ENCODE results near the gene MLLT3.

- TF ChIP-seq CTCF (IDR thresholded peaks at IDR 0.05; ENCODE audit: low read length), result no peak
- no peak for TF ChIP-seq EZH2 (optimal IDR thresholded peaks at IDR 0.05; ENCODE audit: low read depth, low read length)
These were observed 51.5 kb downstream of the MLLT3 start for GRCh38 chr9:20570756-20571155.

Measured in MM.1S (cell line).